GM19043 (cell line): ENCODE measurements around the gene USP38.
"Not testable (repeated sequence)": the region's sequence is repeated elsewhere in the genome, so short reads cannot be mapped to it uniquely, and the experiment has no call there.

Experiments
- ATAC-seq: cut with Tn5 transposase; IDR thresholded peaks from one replicate; pipeline ENCODE4 v1.9.1; 2021; ENCODE audit warnings: low read depth; ENCODE audit not compliant: unreplicated experiment

Gene USP38

DNA sequence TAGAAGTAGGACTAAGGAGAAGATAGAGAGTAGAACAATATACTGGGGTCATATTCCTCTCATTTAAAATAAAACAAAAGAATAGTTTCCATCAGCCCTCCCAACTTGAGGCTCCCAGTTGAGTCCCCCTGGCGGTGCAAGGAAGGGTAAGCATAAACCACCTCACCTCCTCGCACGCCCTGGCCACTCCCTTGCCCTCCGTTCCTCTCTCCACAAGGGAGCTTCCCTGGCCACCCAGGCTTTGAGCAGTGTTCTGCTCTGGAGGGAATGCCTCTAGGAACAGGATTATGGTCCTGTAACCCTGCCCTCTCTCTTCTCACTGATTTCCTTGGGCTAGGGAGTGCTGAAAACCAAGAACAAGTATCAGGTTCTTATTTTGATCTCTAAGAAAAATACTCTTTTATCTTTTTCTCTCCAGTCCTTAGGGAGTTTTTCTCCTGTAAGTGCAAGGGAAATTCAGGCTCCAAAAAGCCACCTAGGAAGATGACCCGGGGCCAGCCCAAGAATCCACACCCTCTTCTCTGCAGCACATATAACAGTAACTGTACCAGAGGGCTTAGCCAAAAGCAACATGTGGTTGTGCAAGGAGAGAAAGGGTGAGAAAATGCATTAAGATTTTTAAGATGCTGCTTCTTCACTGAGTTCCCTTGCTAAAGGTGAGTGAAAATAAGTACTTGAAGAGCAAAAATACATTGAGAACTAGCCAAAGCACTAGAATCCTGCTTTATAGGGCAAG is 69.9 kb downstream of the USP38 start:
- ATAC-seq = no peak

DNA sequence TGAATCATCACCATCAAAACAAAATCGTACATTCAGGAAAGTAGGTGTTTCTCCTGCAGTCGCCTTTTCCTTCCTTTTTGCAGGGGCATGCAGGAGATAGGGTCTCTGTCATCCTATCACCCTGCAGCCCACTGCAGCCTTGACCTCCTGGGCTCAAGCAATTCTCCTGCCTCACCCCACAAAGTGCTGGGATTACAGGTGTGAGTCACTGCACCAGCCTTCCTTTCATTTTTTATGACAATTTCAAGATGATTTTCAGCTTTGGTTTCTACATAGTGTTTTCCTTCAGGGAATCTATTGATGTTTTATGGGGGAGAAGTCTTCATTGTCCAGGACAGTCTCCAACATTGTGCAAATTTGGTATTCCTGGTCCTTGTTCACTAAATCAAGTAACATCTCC is 71.7 kb downstream of the USP38 start:
- ATAC-seq = no peak

DNA sequence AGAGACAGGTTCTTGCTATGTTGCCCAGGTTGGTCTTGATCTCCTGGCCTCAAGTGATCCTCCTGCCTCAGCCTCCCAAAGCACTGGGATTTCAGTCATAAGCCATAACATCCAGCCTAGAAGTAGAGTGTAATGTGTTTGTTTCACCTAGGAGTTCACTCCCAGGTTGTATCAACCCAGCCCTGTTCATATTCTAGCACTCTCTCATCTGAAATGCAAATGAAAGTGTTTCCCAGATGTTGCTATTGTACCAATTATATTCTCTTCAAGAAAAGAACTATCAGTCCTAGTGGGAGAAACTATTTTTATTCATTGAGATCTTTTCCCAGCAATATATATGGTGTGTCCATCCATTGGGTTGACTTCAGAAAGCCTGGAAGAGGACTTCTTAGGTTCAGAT is 72.6 kb downstream of the USP38 start:
- ATAC-seq = no peak

DNA sequence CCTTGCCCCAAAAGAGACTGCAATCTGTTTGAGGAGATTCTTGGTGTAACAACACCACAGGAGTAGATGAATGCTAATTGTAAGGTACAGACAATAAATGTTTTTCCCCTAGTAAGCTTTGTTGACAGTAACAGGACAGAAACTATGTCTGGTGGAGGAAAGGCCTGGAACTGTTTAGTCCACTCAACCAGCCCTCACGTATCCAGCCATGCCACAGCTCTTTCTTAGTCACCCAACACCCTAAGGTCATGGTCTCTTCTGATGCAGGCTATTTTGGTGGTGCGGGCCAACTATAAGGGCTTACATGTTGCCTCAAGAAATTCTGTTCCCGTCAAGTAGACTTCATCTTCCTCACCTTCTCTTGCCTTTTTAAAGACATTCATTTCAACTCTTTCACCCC is 76.0 kb downstream of the USP38 start:
- no peak for ATAC-seq

- no peak for ATAC-seq
Observed at GRCh38 chr4:143262838-143263237, 78.1 kb downstream of the USP38 start.

GRCh38 chr4:143267690-143268089 is 83.0 kb downstream of the USP38 start:
- not testable (repeated sequence) for ATAC-seq

- ATAC-seq = no peak
Observed at GRCh38 chr4:143270256-143270838, 85.6 kb downstream of the USP38 start.
